BE2C (cell line): ENCODE results near the gene KIFC3.

Experiments used
- DNase-seq: peaks from one replicate; pipeline ENCODE4 v3.0.0-alpha.2; 2020
- H3K27me3 ChIP-seq: fragments of 250-450 bp; sonication (Bioruptor Pico); 2 replicates; pipeline ENCODE4 v1.5.1; 2020; ENCODE audit warnings: mild to moderate bottlenecking
- H3K36me3 ChIP-seq: fragments of 250-450 bp; sonication (Bioruptor Pico); 2 replicates; pipeline ENCODE4 v1.5.1; 2020; ENCODE audit warnings: mild to moderate bottlenecking
- H3K4me1 ChIP-seq: fragments of 250-450 bp; sonication (Bioruptor Pico); 2 replicates; pipeline ENCODE4 v1.5.1; 2020
- H3K4me3 ChIP-seq: 2 replicates; pipeline ENCODE4 v1.5.1; 2011; ENCODE audit warnings: low read depth, low read length
- H3K9me3 ChIP-seq: fragments of 250-450 bp; sonication (Bioruptor Pico); 2 replicates; pipeline ENCODE4 v1.5.1; 2020
- TF ChIP-seq, protein P1 (sequence below): IDR thresholded peaks from 2 replicates; pipeline ENCODE4 v1.5.1; 2012; ENCODE audit warnings: mild to moderate bottlenecking, low read depth, low read length

KIFC3 gene

GRCh38 chr16:57739756-57740422, 62.4 kb downstream of the KIFC3 start:
- Histone ChIP-seq H3K9me3 (no peaks in the 10 kb centered on the region), H3K27me3 (no peaks in the 10 kb centered on the region), H3K4me3 (no peak overlapping the region), H3K36me3 (peaks cover 29% of the 10 kb centered on the region), H3K4me1 (no peaks in the 10 kb centered on the region)
- TF ChIP-seq, protein P1, sequence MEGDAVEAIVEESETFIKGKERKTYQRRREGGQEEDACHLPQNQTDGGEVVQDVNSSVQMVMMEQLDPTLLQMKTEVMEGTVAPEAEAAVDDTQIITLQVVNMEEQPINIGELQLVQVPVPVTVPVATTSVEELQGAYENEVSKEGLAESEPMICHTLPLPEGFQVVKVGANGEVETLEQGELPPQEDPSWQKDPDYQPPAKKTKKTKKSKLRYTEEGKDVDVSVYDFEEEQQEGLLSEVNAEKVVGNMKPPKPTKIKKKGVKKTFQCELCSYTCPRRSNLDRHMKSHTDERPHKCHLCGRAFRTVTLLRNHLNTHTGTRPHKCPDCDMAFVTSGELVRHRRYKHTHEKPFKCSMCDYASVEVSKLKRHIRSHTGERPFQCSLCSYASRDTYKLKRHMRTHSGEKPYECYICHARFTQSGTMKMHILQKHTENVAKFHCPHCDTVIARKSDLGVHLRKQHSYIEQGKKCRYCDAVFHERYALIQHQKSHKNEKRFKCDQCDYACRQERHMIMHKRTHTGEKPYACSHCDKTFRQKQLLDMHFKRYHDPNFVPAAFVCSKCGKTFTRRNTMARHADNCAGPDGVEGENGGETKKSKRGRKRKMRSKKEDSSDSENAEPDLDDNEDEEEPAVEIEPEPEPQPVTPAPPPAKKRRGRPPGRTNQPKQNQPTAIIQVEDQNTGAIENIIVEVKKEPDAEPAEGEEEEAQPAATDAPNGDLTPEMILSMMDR: no peak
- no peak for DNase-seq

DNA sequence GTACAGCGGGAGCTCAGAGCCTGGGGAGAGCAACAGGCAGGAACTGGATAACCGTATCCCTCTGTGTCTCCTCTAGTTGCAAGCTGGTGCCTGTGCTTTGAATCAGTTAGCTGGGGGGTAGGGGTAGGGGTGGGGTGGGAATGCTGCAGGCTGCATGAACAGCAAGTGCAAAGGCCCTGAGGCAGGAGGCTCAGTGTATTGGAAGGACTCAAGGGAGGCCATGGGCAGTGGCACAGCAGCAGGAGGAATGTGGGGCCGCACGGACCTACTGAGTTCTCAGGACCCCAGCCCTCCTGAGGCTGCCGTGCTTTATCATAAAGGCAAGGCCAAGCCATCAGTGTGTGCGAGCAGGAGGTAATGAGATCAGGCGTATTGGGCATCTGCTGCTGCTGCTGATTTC, 63.4 kb downstream of the KIFC3 start:
- Histone ChIP-seq H3K27me3 (no peaks in the 10 kb centered on the region), H3K4me1 (no peaks in the 10 kb centered on the region), H3K36me3 (peaks cover 28% of the 10 kb centered on the region), H3K9me3 (no peaks in the 10 kb centered on the region), H3K4me3 (no peak overlapping the region)
- TF ChIP-seq, protein P1: no peak
- no peak for DNase-seq

- Histone ChIP-seq H3K9me3 (no peaks in the 10 kb centered on the region), H3K36me3 (peaks cover 13% of the 10 kb centered on the region), H3K4me1 (no peaks in the 10 kb centered on the region), H3K4me3 (peak overlapping the region; percentile 90), H3K27me3 (no peaks in the 10 kb centered on the region)
- TF ChIP-seq, protein P1: peak; percentile 13; the same call in 1 of the 2 replicates
- DNase-seq: peak; percentile 62
These were observed 65.6 kb downstream of the KIFC3 start for GRCh38 chr16:57736419-57737351.

DNA sequence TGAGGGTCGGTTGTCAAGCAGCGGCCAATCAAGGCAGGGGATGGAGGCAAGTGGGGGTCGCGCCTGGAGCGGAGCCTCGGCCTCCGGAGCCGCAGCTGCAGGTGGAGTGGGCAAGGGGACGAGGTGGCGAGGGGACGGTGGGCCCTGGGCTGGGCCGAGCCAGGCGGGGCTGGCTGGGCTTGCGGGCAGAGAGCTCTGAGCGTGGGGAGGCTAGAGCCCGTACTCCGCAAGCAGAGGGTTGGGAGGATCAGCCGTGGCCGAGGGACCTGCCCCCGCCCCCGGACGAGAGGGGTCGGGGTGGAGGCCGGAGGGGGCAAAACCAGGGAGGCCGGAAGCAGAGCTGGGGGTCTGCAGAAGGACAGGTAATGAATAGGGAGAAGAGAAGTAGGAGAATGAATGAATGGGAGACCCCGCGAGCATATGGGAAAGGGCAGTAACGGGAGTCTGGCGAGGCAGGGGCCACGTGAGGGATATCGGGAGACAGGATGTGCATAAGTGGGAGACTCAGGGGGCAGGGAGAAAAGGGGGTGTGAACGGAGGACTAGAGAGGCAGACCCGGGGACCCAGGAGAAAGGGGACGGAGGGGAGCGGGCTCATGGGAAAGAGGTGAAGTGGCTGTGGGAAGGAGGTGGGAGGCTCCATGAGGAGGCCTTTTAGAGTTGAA, 66.4 kb downstream of the KIFC3 start, which contains the start of gene KATNB1:
Gene KATNB1, plus strand, starts transcription at position 16 of the 664 bp plus-strand sequence. CDS start 1,474 bp downstream, outside the sequence.
- H3K27me3 ChIP-seq: no peaks in the 10 kb centered on the region
- H3K4me1 ChIP-seq: no peaks in the 10 kb centered on the region
- peaks cover 10% of the 10 kb centered on the region for H3K36me3 ChIP-seq
- TF ChIP-seq, protein P1: no peak
- no peaks in the 10 kb centered on the region for H3K9me3 ChIP-seq
- no peak for DNase-seq
- H3K4me3 ChIP-seq: peak within 1 kb of the TSS; percentile 90

- Histone ChIP-seq H3K4me3 (peak overlapping the region; percentile 90), H3K27me3 (no peaks in the 10 kb centered on the region), H3K9me3 (no peaks in the 10 kb centered on the region), H3K4me1 (no peaks in the 10 kb centered on the region), H3K36me3 (peaks cover 10% of the 10 kb centered on the region)
- TF ChIP-seq, protein P1: no peak
- peak; percentile 100 for DNase-seq
These were observed 67.2 kb downstream of the KIFC3 start for GRCh38 chr16:57734925-57735754.
